GM23338 (cell line): ENCODE data around the gene C10orf105. TPM values are rescaled to one million over a fixed set of nuclear protein-coding genes. Genes with fewer than 3 reads are reported as not detected.

Source experiments
- ATAC-seq: fragments of 200-7000 bp; cut with Tn5 transposase; 3 replicates; pipeline ENCODE4 v1.9.1; 2020
- DNase-seq: peaks from one replicate; pipeline ENCODE4 v3.0.0-alpha.2; 2015; ENCODE audit warnings: low spot score
- H2AFZ ChIP-seq: fragments of 200-600 bp; sonication (generic); 2 replicates; pipeline ENCODE4 v1.8.0; 2016; ENCODE audit warnings: antibody characterized with exemption, mild to moderate bottlenecking, moderate library complexity
- H3F3A ChIP-seq: fragments of 200-600 bp; sonication (generic); replicated peaks from 2 replicates; pipeline ENCODE4 v1.8.0; 2017; ENCODE audit warnings: antibody characterized with exemption, mixed run types, low read depth
- H3K27ac ChIP-seq: fragments of 200-600 bp; sonication (generic); 2 replicates; pipeline ENCODE4 v1.6.1; 2016; ENCODE audit warnings: low read depth
- H3K27me3 ChIP-seq: fragments of 200-600 bp; sonication (generic); 2 replicates; pipeline ENCODE4 v1.8.0; 2016; ENCODE audit warnings: mild to moderate bottlenecking, mixed run types, moderate library complexity; ENCODE audit not compliant: insufficient read depth
- H3K36me3 ChIP-seq: fragments of 200-600 bp; sonication (generic); 2 replicates; pipeline ENCODE4 v1.8.0; 2016; ENCODE audit warnings: mild to moderate bottlenecking; ENCODE audit not compliant: insufficient read depth
- H3K4me1 ChIP-seq: fragments of 200-600 bp; sonication (generic); 2 replicates; pipeline ENCODE4 v1.8.0; 2016; ENCODE audit warnings: mild to moderate bottlenecking, moderate library complexity; ENCODE audit not compliant: insufficient read depth
- H3K4me2 ChIP-seq: fragments of 200-600 bp; sonication (generic); 2 replicates; pipeline ENCODE4 v1.7.1; 2017; ENCODE audit warnings: mixed run types
- H3K4me3 ChIP-seq: fragments of 200-600 bp; sonication (generic); 2 replicates; pipeline ENCODE4 v1.6.1; 2016; ENCODE audit warnings: mixed run types
- H3K79me2 ChIP-seq: fragments of 200-600 bp; sonication (generic); replicated peaks from 2 replicates; pipeline ENCODE4 v1.8.0; 2017; ENCODE audit warnings: mild to moderate bottlenecking; ENCODE audit not compliant: insufficient read depth
- H3K9me2 ChIP-seq: fragments of 200-600 bp; sonication (generic); 2 replicates; pipeline ENCODE4 v1.8.0; 2017; ENCODE audit not compliant: insufficient read depth
- H4K20me1 ChIP-seq: fragments of 200-600 bp; sonication (generic); replicated peaks from 2 replicates; pipeline ENCODE4 v1.8.0; 2017; ENCODE audit warnings: mild to moderate bottlenecking; ENCODE audit not compliant: insufficient read depth
- H3K27ac Mint-ChIP-seq: 2 replicates; pipeline ENCODE4 v1.8.0; 2020; ENCODE audit warnings: inconsistent platforms, mild to moderate bottlenecking, moderate library complexity, mixed read lengths
- H3K27me3 Mint-ChIP-seq: 3 replicates; pipeline ENCODE4 v1.8.0; 2022; ENCODE audit warnings: low read depth, mild to moderate bottlenecking, moderate library complexity, mixed read lengths, inconsistent platforms; ENCODE audit not compliant: insufficient read depth, poor library complexity
- H3K36me3 Mint-ChIP-seq: 3 replicates; pipeline ENCODE4 v1.8.0; 2021; ENCODE audit warnings: low read depth, mild to moderate bottlenecking, inconsistent platforms, moderate library complexity, mixed read lengths
- H3K4me1 Mint-ChIP-seq: 3 replicates; pipeline ENCODE4 v1.8.0; 2020; ENCODE audit warnings: mild to moderate bottlenecking, inconsistent platforms, mixed read lengths
- H3K4me3 Mint-ChIP-seq: 3 replicates; pipeline ENCODE4 v1.8.0; 2021; ENCODE audit warnings: moderate library complexity, mild to moderate bottlenecking, inconsistent platforms, mixed read lengths
- H3K9me3 Mint-ChIP-seq: 3 replicates; pipeline ENCODE4 v1.8.0; 2020; ENCODE audit warnings: moderate library complexity, mild to moderate bottlenecking, inconsistent platforms, mixed read lengths
- CTCF ChIP-seq, 2 experiments: fragments of 200-600 bp in 1 of 2; sonication (generic) in 1 of 2; conservative IDR thresholded peaks; 2 replicates each; pipeline versions ENCODE4 v1.5.1 to v1.6.1; 2016 to 2017; ENCODE audit warnings: antibody characterized with exemption in 2 of 2, low read depth in 2 of 2, mild to moderate bottlenecking in 2 of 2, moderate library complexity in 1 of 2
- EZH2 ChIP-seq: fragments of 200-600 bp; sonication (generic); IDR thresholded peaks from one replicate; pipeline ENCODE4 v1.8.0; 2017; ENCODE audit warnings: antibody characterized with exemption, mild to moderate bottlenecking, low read depth; ENCODE audit not compliant: unreplicated experiment
- EZH2phosphoT487 ChIP-seq: fragments of 200-600 bp; sonication (generic); IDR thresholded peaks from one replicate; pipeline ENCODE4 v1.8.1; 2018; ENCODE audit warnings: antibody characterized with exemption; ENCODE audit not compliant: unreplicated experiment
- NANOG ChIP-seq: IDR thresholded peaks from 2 replicates; pipeline ENCODE4 v1.6.1; 2016; ENCODE audit warnings: antibody characterized with exemption, borderline replicate concordance
- REST ChIP-seq: IDR thresholded peaks from one replicate; pipeline ENCODE4 v1.6.1; 2018; ENCODE audit warnings: antibody characterized with exemption; ENCODE audit not compliant: unreplicated experiment
- STAT1 ChIP-seq: IDR thresholded peaks from one replicate; pipeline ENCODE4 v1.6.1; 2016; ENCODE audit warnings: antibody characterized with exemption; ENCODE audit not compliant: unreplicated experiment
- ZNF114 ChIP-seq: fragments of 250-450 bp; sonication (Bioruptor Pico); IDR thresholded peaks from 2 replicates; pipeline ENCODE4 v1.5.0; 2020; ENCODE audit warnings: mild to moderate bottlenecking, moderate library complexity
- ZNF331 ChIP-seq: fragments of 250-450 bp; sonication (Bioruptor Pico); IDR thresholded peaks from 2 replicates; pipeline ENCODE4 v1.5.0; 2020; ENCODE audit warnings: low read depth, mild to moderate bottlenecking, moderate library complexity
- ZNF462 ChIP-seq: fragments of 250-450 bp; sonication (Bioruptor Pico); IDR thresholded peaks from 2 replicates; pipeline ENCODE4 v1.5.0; 2020; ENCODE audit warnings: mild to moderate bottlenecking, moderate library complexity
- polyA plus RNA-seq: library from polyadenylated mRNA; unstranded; fragments of >200 nt; fragmentation: Nextera tagmentation; extraction: Ambion mirVana; gene quantifications from 2 replicates; pipeline ENCODE4 v1.2.1, GENCODE V29; 2016
- total RNA-seq: library from RNA; depleted of rRNA; stranded (reverse); fragments of >200 nt; shearing (Covaris generic); gene quantifications from 2 replicates; pipeline ENCODE4 v1.2.3, GENCODE V29; 2014

Gene C10orf105
- total and polyA plus RNA-seq, 2 experiments from 2014 or later: 0.15 to 0.17 TPM

GRCh38 chr10:71718165-71718698 lies 1.3 kb downstream of the C10orf105 start (continued):
- TF ChIP-seq ZNF462: no peak
- TF ChIP-seq CTCF (conservative IDR thresholded peaks at IDR 0.05; ENCODE audit: low read depth in 2 of 2): no peak
- TF ChIP-seq STAT1: no peak
- TF ChIP-seq EZH2: no peak
- TF ChIP-seq NANOG: no peak
- no peak for TF ChIP-seq EZH2phosphoT487
- TF ChIP-seq ZNF331 (CRISPR knock-in tag): no peak

GRCh38 chr10:71717551-71717951 lies 2.0 kb downstream of the C10orf105 start:
- H3K36me3 Mint-ChIP-seq: no peaks in the 10 kb centered on the region
- Histone ChIP-seq H3F3A (no peaks in the 10 kb centered on the region), H3K27ac (no peak overlapping the region), H3K27me3 (no peaks in the 10 kb centered on the region), H4K20me1 (no peaks in the 10 kb centered on the region), H3K9me2 (no peaks in the 10 kb centered on the region), H3K79me2 (no peaks in the 10 kb centered on the region), H3K36me3 (no peaks in the 10 kb centered on the region), H3K4me1 (peaks cover 8% of the 10 kb centered on the region), H3K4me2 (no peak overlapping the region), H2AFZ (no peak overlapping the region), H3K4me3 (no peak overlapping the region)
- DNase-seq (no peak), ATAC-seq (no peak)
- H3K9me3 Mint-ChIP-seq: no peaks in the 10 kb centered on the region
- peaks cover 20% of the 10 kb centered on the region for H3K4me1 Mint-ChIP-seq
- no peak overlapping the region for H3K4me3 Mint-ChIP-seq
- H3K27me3 Mint-ChIP-seq: peaks cover 23% of the 10 kb centered on the region
- no peak overlapping the region for H3K27ac Mint-ChIP-seq
- TF ChIP-seq REST (no peak), STAT1 (no peak), ZNF331 (CRISPR knock-in tag) (no peak), EZH2phosphoT487 (no peak), ZNF114 (CRISPR knock-in tag) (no peak), EZH2 (no peak)
